Left ventricle myocardium superior (tissue), 1 donor: ENCODE data around the gene FSD1. TPM values are rescaled to one million over a fixed set of nuclear protein-coding genes. Genes with fewer than 3 reads are reported as not detected.
"Not testable (repeated sequence)": the region's sequence is repeated elsewhere in the genome, so short reads cannot be mapped to it uniquely, and the experiment has no call there.

Source experiments
- ATAC-seq: fragments of 200-7000 bp; cut with Tn5 transposase; one replicate; pipeline ENCODE4 v1.9.1; 2020; ENCODE audit warnings: mild to moderate bottlenecking, moderate library complexity
- DNase-seq: peaks from one replicate; pipeline ENCODE4 v3.0.0-alpha.2; 2020
- intact Hi-C: fragments of 100-400 bp; cut with micrococcal nuclease; formaldehyde crosslinking; loops from one replicate; pipeline ENCODE4 v1.11.0; 2022
- total RNA-seq: library from RNA; stranded (reverse); fragmentation: NEBNext Ultra II Directional; extraction: Animal tissue kit (Norgen Biotek cat#: 25700); gene quantifications from one replicate; pipeline ENCODE4 v1.2.1, GENCODE V29; 2021
- donor health status: DM: no; HTN: yes; CAD: no; lungs with severe emphysema.

The FSD1 gene
- total RNA-seq, 1 donor from 2014 or later = not detected

DNA sequence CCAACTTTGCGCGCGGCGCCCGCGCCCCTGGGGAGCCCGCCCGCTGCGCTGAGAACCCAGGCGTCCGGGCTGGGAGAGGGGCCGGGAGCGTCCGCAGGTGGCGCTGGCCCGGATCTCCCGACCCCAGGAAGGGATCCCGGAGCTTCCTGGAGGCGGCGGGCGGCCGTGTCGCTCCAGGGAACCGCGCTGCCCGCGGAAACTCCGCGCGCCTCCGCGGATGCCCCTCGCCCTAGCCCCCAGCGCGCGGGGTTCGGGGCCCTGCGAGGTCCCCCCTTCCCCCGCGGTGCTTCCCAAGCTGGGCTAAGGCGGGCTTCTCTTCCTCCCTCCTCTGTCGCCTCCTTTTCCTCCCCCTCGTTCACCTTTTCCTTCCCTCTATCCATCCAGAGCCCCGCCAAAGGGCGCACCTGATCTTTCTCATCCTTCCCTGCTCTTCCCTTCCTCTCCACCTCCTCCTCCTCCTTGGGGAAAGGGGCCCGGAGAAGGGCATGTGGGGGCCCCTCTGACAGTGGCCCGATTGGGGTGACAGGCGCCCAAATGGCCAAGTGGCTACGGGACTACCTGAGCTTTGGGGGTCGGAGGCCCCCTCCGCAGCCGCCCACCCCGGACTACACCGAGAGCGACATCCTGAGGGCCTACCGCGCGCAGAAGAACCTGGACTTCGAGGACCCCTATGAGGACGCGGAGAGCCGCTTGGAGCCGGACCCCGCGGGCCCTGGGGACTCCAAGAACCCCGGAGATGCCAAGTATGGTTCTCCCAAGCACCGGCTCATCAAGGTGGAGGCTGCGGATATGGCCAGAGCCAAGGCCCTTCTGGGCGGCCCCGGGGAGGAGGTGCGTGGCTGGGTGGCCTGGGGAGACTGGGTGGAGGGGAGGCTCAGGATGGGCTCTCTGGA is 24.6 kb upstream of the FSD1 start:
- DNase-seq (no peak), ATAC-seq (no peak)
- intact Hi-C loops = no loop called here

DNA sequence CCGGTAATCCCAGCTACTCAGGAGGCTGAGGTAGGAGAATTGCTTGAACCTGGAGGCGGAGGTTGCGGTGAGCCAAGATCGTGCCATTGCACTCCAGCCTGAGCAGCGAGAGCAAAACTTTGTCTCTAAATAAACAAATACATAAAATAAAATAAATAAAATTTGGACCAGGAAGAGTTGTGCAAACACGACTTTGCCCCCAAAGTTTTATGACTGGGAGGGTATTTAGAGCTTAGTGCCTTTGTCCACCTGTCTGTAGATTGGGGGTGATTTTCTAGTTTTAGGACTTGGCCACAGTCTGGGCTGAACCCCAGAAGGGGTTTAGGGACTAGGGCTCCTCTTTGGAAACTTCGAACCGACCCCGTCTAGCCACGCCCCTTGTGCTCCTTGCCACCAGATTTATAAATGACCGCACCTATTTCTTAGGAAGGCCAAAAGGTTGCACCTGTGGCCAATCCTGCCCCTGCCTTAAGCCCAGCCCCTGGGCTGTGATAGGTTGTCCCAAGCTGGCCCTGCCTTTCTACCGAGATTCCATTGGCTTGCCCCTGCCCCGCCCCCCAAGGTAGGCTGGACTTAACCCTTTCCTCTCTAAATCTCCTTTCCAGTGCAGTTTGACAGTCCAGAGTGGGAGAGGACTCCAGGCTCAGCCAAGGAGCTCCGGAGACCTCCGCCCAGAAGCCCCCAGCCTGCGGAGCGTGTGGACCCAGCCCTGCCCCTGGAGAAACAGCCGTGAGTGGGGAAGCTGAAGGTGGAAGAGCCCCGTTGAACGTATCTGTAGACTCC is 20.0 kb upstream of the FSD1 start:
- DNase-seq = no peak
- no peak for ATAC-seq
- intact Hi-C loops = no loop called here

DNA sequence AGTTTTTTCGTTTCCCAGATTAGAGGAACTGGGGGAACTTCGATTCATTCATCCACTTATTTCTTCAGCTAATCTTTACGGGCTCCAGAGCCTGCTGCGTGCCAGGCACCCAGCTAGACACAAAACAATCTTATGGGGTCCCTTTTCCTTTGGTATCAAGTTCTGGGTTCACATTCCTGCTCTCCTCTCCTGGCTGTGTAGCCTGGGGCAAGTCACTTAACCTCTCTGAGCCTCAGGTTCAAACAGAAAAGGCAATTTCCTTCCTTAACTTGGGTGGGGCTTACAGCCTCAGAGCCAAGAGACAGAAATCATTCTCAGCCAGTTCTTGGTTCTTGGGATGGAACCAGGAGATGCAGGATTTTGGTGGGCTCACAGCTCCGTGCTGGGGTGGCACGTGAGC is 19.4 kb upstream of the FSD1 start:
- no peak for ATAC-seq

DNA sequence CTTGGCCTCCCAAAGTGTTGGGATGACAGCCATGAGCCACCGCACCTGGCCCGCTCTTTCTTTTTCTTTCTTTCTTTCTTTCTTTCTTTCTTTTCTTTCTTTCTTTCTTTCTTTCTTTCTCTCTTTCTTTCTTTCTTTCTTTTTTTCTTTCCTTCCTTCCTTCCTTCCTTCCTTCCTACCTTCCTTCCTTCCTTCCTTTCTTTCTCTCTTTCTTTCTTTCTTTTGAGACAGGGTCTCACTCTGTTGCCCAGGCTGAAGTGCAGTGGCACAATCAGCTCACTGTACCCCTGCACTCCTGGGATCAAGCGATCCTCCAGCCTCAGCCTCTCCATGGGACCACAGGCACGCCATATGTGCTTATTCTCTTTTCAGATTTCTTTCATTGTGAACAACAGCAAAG is 18.3 kb upstream of the FSD1 start:
- intact Hi-C loops, DNase-seq, ATAC-seq: not testable (repeated sequence)

More for the DNA sequence above, 19.4 kb upstream of the FSD1 start:
- intact Hi-C loops = no loop called here
- DNase-seq = no peak

DNA sequence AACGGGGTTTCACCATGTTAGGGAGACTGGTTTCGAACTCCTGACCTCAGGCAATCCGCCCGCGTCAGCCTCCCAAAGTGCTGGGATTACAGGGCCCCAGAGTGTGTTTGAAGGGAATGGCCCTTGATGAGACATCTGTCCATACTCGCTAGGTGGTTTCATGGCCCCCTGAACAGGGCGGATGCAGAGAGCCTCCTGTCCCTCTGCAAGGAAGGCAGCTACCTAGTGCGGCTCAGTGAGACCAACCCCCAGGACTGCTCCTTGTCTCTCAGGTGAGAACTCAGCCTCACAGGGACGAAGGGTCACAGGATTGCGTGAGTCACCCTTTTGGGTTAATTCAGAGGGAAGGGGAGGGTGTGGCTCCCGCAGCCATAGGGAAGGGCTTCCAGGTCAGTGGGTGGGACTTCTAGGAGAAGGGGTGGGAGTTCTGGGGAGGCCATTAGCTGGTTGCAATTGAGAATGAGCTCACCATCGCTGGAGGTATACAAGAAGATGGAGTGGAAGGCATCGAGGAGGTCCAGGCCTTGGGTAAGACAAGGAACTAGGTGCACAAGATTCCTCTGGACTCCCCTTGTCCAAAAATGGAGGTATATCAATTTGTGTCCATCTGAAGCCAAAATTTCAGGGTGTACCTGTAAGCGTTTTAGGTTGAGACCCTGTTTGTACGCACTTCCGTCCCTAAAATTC is 16.2 kb upstream of the FSD1 start:
- ATAC-seq = no peak
- DNase-seq = no peak
- intact Hi-C loops = no loop called here

DNA sequence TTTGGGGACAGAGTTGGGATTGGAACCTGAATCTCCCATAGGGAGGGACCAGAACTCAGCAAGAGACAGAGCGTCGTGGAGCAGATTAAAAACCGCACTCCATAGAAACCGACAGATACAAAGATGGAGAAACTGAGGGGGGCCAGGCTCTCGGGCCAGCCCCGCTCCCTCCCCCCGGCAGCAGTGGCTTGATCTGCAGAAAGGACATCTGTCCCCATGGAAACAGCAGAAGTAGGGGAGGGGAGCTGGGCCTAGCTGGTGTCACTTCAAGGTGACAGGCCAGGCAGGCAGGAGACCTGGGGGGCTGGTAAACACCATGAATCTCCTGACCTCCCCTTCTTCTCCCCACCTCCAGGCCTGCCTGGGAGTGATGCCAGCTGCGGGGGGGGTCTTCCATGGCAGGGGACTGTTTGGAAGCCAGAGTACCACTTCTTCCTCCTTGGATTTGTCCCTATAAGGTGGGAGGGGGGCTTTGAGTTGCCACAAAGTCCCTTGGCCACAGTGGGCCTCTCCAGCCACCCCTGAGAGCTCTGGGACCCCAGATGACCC is 13.1 kb upstream of the FSD1 start:
- ATAC-seq = no peak
- intact Hi-C loops = no loop called here

DNA sequence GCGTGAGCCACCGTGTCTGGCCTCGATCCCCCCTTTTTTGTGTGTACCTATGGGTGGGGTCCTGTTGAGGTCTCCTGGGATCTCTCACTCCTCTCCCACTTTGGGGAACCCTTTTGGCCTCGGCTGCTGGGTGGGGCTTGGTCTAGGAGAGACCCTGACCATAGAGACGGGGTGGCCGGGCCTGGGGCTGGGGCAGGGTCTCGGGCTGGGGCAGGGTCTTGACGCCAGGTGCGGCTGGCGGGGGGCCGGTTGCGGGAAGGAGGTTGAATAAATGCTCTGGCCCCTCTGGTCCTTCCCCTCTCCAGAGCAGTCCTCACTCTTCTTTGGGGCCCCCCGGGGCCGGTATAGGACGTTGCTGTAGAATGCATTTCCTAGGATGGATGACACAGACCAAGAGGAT is 11.9 kb upstream of the FSD1 start:
- ATAC-seq = no peak
- DNase-seq = no peak
- intact Hi-C loops = no loop called here

More for the DNA sequence above, 13.1 kb upstream of the FSD1 start:
- no peak for DNase-seq

DNA sequence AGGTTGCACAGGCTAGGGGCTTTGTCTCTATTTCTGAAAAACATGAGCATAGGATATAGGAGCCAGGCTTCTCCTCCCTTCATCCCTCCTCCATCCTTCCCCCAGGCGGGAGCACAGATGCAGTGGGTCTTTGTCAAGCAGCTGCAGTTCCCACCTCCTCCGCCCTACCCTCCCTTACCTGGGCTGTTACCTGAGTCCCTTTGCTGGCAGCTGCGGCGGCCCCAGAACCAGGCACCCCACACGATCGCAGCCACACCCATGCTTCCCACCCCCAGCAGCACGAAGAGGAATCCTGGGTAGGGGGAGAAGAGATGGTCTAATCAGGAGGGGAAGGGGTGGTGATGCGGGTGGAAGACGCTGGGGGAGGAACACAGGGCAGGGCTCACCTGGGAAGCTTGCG is 10.0 kb upstream of the FSD1 start:
- ATAC-seq (no peak), DNase-seq (no peak)
- intact Hi-C loops = no loop called here

DNA sequence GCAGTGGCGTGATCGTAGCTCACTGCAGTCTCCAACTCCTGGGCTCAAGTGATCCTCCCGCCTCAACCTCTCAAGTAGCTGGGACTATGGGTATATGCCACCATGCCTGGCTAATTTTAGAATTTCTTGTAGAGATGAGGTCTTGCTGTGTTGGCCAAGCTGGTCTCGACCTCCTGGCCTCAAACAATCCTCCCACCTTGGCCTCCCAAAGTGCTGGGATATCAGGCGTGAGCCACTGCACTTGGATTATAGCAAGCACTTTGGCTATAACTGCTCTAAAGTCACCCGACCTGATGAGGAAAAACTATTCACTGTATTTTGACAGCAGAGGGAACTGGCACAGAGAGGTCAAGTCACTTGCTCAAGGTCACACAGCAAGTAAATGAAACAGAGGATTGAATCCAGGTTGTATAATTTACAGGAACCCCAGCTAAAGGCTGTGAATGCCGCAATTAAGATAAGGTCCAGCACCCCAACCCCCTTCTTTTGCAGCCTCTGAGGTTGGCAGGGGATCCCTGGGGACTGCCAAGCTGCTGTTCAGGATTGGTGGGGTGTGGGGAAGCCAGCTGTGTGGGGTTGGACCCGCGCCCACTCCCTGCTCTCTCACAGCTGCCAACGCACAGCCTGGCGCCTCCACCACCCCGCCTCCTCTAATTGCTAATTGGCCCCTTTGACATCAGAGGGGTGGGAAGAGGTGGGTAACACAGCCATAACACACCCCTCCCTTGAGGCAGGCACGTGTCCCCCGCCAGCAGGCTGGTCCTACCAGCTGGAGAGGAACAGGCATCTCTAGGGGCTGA is 8.2 kb upstream of the FSD1 start:
- intact Hi-C loops = no loop called here
- DNase-seq (no peak), ATAC-seq (no peak)

DNA sequence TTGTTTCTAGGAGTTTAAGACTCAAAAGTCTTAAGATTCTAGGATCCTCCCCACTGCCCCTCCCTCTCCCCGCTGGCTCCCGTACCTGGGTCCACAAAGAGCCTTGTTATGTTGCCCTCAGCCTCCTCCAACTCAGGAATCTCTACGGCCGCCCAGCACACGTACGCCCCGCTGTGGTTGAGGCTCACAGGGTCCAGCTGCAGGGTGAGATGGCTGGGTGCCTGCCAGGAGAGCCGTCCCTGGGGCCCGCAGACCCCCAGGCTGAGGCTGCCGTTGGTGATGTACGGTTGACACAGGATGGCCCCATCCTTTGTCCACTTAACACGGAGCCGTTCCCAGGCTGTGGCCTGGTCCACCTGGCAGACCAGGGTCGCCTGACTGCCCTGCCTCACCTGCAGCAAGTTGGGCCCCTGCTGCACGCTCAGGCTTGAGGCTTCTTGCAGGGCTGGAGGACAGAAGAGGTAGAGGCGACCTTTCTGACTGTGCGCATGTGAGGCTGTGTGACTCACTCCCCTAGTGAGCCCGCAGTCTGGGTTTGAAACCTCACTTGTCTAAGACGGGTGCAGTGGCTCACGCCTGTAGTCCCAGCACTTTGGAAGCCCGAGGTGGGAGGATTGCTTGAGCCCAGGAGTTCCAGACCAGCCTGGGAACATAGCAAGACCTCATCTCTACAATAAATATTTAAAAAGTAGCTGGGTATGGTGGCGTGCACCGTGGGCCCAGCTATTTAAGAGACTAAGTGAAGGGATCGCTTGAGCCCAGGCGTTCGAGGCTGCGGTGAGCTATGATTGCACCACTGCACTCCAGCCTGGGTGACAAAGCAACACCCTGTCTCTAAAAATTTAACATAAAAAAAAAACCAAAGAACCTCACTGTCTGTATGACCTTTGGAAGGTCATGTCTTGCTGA is 6.2 kb upstream of the FSD1 start:
- intact Hi-C loops = no loop called here
- ATAC-seq (no peak), DNase-seq (no peak)

DNA sequence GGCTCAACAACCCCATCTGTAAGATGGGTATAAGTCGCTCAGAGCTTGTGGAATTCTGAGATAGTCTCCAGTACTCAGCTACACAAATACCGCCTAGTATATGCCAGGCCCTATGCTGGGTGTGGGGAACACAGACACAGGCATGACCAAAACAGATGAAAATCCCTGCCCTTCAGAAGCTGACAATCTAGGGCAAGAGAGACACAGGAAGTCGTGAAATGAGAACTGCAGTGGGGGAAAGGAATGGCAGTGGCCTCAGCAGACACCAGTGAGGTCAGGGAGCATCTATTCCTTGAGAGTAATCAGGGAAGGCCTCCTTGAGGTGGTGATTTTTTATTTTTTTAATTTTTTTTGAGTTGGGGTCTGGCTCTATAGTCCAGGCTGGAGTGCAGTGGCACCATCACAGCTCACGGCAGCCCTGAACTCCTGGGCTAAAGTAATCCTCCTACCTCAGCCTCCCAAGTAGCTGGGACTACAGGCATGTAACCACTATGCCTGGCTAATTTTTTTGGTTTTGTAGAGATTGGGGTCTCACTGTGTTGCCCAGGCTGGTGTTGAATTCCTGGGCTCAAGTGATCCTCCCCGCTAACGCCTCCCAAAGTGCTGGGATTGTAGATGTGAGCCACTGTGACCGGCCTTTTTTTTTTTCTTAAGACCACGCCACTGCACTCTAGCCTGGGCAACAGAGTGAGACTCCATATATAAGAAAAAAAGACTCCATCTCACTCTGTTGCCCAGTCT is 5.4 kb upstream of the FSD1 start:
- no peak for DNase-seq
- intact Hi-C loops = no loop called here
- no peak for ATAC-seq

DNA sequence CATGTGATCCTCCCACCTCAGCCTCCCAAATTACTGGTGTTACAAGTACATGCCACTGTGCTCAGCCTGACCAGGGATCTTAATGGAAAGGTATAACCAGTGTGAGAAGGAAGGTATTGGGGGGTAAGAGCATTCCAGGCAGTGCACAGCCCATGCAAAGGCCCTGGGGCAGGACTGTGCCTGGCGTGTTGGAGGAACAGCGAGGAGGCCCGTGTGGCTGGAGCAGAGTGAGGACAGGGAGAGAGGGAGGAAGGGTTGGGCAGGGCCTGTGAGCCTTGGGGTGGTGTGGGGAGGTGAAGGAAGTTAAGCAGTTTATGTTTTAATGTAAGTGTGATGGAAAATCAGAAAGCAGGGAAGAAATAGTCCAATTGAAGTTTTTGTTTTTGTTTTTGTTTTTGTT is 3.8 kb upstream of the FSD1 start:
- intact Hi-C loops = no loop called here
- ATAC-seq = no peak
- DNase-seq = no peak

DNA sequence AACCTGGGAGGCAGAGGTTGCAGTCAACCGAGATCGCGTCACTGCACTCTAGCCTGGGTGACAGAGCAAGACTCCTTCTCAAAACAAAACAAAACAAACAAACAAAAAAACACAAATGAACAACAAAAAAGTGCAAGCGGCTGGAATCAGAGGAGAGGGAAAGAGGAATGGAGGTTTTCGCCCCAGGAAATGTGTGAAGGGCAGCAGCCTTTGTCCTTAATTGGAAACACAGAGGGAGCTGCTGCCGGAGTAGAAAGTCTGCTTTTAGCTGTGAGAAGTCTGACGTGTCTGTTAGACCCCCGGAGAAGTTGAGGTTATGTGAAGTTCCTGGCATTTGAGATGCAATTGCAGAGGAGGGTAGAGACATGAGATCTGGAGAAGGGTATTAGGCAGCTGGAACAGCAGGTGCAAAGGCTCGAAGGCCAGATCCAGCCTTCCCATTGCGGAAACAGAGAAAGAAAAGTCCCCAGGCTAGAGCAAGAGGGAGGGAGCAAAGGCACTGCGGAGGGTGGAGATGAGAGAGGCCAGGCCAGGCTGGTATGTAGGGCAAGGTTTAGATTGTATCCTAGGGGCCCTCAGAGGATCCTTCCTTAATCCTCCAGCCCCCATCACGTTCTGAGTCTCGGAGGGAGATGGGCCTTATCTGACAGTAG is 2.7 kb upstream of the FSD1 start:
- no peak for DNase-seq
- no peak for ATAC-seq
- intact Hi-C loops = no loop called here

DNA sequence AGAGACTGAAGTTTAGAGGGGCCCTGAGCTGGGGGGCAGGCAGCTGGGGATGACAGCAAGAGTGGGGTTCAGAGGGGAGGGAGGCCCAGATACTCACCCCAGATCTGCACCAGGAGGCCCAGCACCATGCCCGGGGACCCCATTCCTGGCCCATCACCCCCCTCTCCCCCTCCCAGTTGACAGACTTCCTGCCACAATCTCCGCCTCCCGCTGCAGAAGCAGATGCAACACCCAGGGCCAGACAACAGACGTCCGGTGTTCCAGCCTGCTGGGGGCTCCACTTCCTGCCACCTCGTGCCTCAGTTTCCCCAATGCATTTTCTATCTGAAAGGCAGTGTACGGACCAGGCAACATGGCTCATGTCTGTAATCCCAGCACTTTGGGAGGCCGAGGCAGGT is 2.2 kb upstream of the FSD1 start, which contains the start of gene TMIGD2:
TMIGD2 (minus strand) TSS at position 147 of the 398 bp plus-strand sequence; CDS start at position 143, 4 bp downstream.
- DNase-seq (no peak), ATAC-seq (no peak)
- intact Hi-C loops = no loop called here

DNA sequence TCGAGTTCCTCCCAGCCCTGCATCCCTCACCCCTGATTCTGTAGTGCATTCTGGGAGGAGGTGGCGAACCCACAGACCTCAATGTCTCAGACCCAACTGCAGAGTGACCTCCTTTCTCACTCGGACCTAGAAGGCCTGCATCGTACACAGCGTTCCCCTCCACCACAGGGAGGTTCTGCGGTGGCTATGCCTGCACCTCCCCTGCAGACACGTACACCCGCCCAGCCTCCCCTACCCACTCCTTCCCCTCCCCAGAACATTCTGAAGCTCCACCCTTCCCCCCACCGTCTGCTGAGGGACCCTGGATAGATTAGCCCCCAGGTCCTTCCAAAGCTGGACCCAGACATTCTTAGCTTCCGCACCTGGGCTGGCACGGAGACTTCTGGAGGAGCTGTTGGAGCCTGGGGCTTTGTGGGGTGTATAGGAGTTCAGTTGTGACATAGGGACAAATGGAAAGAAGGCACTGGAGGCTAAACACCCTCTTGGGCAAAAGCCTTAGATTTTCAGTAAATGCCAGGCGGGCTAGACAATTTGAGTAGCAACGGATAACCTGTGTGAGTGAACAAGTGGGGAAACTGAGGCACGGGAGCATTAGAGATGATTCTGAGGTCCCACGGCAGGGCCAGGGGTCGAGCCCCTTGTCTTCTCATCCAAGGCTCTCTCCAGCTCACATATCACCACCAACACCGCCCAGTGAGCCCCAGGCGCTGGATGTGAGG is 420 bp upstream of the FSD1 start:
- DNase-seq (no peak), ATAC-seq (no peak)
- intact Hi-C loops = no loop called here

DNA sequence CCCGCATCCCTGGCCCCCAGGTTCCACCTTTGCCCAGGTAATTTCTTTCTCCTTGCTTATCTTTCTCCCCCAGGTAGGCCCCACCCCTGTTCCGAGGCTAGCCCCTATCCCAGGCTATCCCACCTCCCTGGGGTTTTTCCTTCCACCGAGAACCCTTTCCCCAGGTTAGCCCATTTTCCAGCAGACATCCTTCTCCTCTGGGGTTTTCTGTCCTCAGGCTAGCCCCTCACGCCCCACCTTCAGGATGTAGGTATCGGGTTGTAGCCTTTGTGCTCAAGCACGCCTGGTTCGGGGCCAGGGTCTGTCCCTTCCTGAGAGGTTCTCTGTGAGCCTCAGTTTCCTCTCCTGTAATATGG is 837 bp downstream of the FSD1 start:
- intact Hi-C loops = no loop called here

More for the DNA sequence above, 837 bp downstream of the FSD1 start:
- DNase-seq = no peak
- ATAC-seq = no peak
